Measurements from ENCODE around the gene IGFBP5. TPM values are rescaled to one million over a fixed set of nuclear protein-coding genes. Genes with fewer than 3 reads are reported as not detected.

Gene IGFBP5
- total and polyA plus RNA-seq, 2 donors (not counting 1 experiment from before 2014, with no cell fraction given): not detected

GRCh38 chr2:216694826-216695217, 527 bp downstream of the IGFBP5 start:
- peaks cover 0 to 66% (median 35%) of the 10 kb centered on the region in 4 experiments for H3K27me3 ChIP-seq (replicated peaks in 1 of 4; ENCODE audit: control extremely low read depth in 1 of 4, control insufficient read depth in 3 of 4, insufficient read depth in 4 of 4, low read length in 3 of 4)
- peaks cover 0 to 7% (median 0%) of the 10 kb centered on the region in 3 donors for H3K9me3 ChIP-seq (ENCODE audit: control extremely low read depth in 1 of 3, control insufficient read depth in 2 of 3, insufficient read depth in 1 of 3, low read length in 2 of 3)
- H4K20me1 ChIP-seq (ENCODE audit: control insufficient read depth, insufficient read depth, low read length, poor library complexity, severe bottlenecking): no peaks in the 10 kb centered on the region
- intact Hi-C loops (cut with micrococcal nuclease): no loop called here
- CTCF ChIA-PET: no interaction called here
- no peaks in the 10 kb centered on the region for H3K9me3 Mint-ChIP-seq (ENCODE audit: insufficient read depth)
- no peak overlapping the region for H3K27ac ChIP-seq (ENCODE audit: low read length in 2 of 2)
- no peaks in the 10 kb centered on the region for H3K36me3 ChIP-seq (replicated peaks in 1 of 2; ENCODE audit: control extremely low read depth in 1 of 2, control insufficient read depth in 1 of 2, extremely low read depth in 1 of 2, insufficient read depth in 2 of 2, low read length in 1 of 2)
- H3K4me3 Mint-ChIP-seq: no peak overlapping the region
- peaks cover 46% of the 10 kb centered on the region for H3K27me3 Mint-ChIP-seq
- H2AFZ ChIP-seq (ENCODE audit: insufficient read depth, low read depth, low read length, poor library complexity, severe bottlenecking): no peak overlapping the region
- H3K4me2 ChIP-seq (replicated peaks; ENCODE audit: low read depth, low read length, poor library complexity, severe bottlenecking): peak overlapping the region; percentile 61
- ATAC-seq (ENCODE audit: low read depth) (no peak), DNase-seq (no peak)
- 32% methylated on average over 4 of the region's 10 CpGs for WGBS (ENCODE audit: insufficient coverage)
- H3K27ac Mint-ChIP-seq: no peak overlapping the region
- H3K4me1 Mint-ChIP-seq: peaks cover 24% of the 10 kb centered on the region
- H3K4me3 ChIP-seq (ENCODE audit: control extremely low read depth in 1 of 5, extremely low read depth in 1 of 5, insufficient read depth in 1 of 5, low read depth in 2 of 5, low read length in 4 of 5): no peak overlapping the region
- POLR2A ChIA-PET: no interaction called here
- H3K4me1 ChIP-seq (ENCODE audit: control insufficient read depth in 2 of 2, insufficient read depth in 2 of 2, low read length in 2 of 2): peaks cover 25 to 30% of the 10 kb centered on the region in 2 donors
- H3K79me2 ChIP-seq (ENCODE audit: control insufficient read depth, insufficient read depth, low read length): no peaks in the 10 kb centered on the region
- TF ChIP-seq EZH2 (IDR thresholded peaks at IDR 0.05; ENCODE audit: borderline replicate concordance, insufficient read depth, low read depth, low read length, poor library complexity, severe bottlenecking): no peak
- TF ChIP-seq CTCF (IDR thresholded peaks at IDR 0.05): no peak
- H3K9ac ChIP-seq (ENCODE audit: low read length): no peak overlapping the region

DNA sequence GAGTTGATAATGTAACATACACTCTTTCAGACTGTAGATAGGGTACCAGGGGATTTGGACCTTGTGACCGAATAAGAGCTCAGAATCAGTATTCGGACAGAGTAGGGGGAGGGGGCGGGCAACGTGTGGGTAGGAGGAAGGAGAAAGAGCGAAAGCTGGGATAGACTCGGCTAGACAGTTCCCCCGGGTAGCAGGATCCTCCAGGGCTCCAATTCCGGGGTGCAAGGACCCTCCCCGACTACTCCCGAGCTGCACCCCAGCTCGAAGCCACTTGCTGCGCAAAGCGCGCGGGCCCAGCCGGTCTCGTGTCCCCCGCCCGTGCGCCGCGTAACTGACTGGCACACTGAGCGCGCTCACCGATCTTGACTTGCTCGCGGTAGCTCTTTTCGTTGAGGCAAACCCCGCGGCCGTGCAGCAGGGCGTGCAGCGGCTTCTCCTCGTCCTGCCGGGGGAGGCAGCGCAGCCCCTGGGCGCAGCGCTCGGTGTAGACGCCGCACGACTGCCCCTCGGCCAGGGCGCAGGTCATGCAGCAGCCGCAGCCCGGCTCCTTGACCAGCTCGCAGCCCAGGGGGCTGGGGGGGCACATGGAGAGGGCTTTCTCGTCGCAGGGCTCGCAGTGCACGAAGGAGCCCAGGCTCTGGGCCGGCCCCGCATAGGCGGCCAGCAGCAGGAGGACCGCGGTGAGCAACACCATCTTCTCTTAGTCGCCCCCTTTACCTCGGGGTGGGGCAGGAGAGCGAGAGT, 1.1 kb downstream of the IGFBP5 start:
- Histone ChIP-seq H3K4me1 (ENCODE audit: control insufficient read depth in 2 of 2, insufficient read depth in 2 of 2, low read length in 2 of 2) (peaks cover 25 to 30% of the 10 kb centered on the region in 2 donors), H3K36me3 (replicated peaks in 1 of 2; ENCODE audit: control extremely low read depth in 1 of 2, control insufficient read depth in 1 of 2, extremely low read depth in 1 of 2, insufficient read depth in 2 of 2, low read length in 1 of 2) (no peaks in the 10 kb centered on the region), H3K4me2 (replicated peaks; ENCODE audit: low read depth, low read length, poor library complexity, severe bottlenecking) (peak overlapping the region; percentile 61), H3K4me3 (ENCODE audit: control extremely low read depth in 1 of 5, extremely low read depth in 1 of 5, insufficient read depth in 1 of 5, low read depth in 2 of 5, low read length in 4 of 5) (no peak overlapping the region), H2AFZ (ENCODE audit: insufficient read depth, low read depth, low read length, poor library complexity, severe bottlenecking) (no peak overlapping the region), H3K9me3 (ENCODE audit: control extremely low read depth in 1 of 3, control insufficient read depth in 2 of 3, insufficient read depth in 1 of 3, low read length in 2 of 3) (peaks cover 0 to 7% (median 0%) of the 10 kb centered on the region in 3 donors), H3K9ac (ENCODE audit: low read length) (no peak overlapping the region), H3K27me3 (replicated peaks in 1 of 4; ENCODE audit: control extremely low read depth in 1 of 4, control insufficient read depth in 3 of 4, insufficient read depth in 4 of 4, low read length in 3 of 4) (peaks cover 0 to 71% (median 38%) of the 10 kb centered on the region in 4 experiments), H3K27ac (ENCODE audit: low read length in 2 of 2) (no peak overlapping the region), H4K20me1 (ENCODE audit: control insufficient read depth, insufficient read depth, low read length, poor library complexity, severe bottlenecking) (no peaks in the 10 kb centered on the region), H3K79me2 (ENCODE audit: control insufficient read depth, insufficient read depth, low read length) (no peaks in the 10 kb centered on the region)
- ChIA-PET POLR2A (no interaction called here), CTCF (no interaction called here)
- DNase-seq (peak; percentile 18), ATAC-seq (ENCODE audit: low read depth) (no peak)
- intact Hi-C loops (cut with micrococcal nuclease): no loop called here
- Mint-ChIP-seq H3K4me1 (peaks cover 24% of the 10 kb centered on the region), H3K9me3 (ENCODE audit: insufficient read depth) (no peaks in the 10 kb centered on the region), H3K27ac (no peak overlapping the region), H3K27me3 (peaks cover 52% of the 10 kb centered on the region), H3K4me3 (no peak overlapping the region)
- TF ChIP-seq EZH2 (IDR thresholded peaks at IDR 0.05; ENCODE audit: borderline replicate concordance, insufficient read depth, low read depth, low read length, poor library complexity, severe bottlenecking): peak; percentile 43
- TF ChIP-seq CTCF (IDR thresholded peaks at IDR 0.05): no peak
- 3% methylated on average over 44 of the region's 59 CpGs for WGBS (ENCODE audit: insufficient coverage)

Measured in B cell (primary cell).